AG04450 (cell line): ENCODE data around the gene ETV7. TPM values are rescaled to one million over a fixed set of nuclear protein-coding genes. Genes with fewer than 3 reads are reported as not detected.
"Not testable (repeated sequence)": the region's sequence is repeated elsewhere in the genome, so short reads cannot be mapped to it uniquely, and the experiment has no call there.

Experiments
- CTCF ChIA-PET: fragments of 300-600, 350-600 bp; formaldehyde crosslinking; extraction: SDS; loops from one replicate; lab custom pipeline; 2022; ENCODE audit warnings: antibody characterized with exemption, inconsistent platforms; lab: Charles Lee
- POLR2A ChIA-PET: fragments of 350-600 bp; formaldehyde crosslinking; extraction: SDS; loops from one replicate; lab custom pipeline; 2021; ENCODE audit warnings: antibody characterized with exemption, inconsistent platforms; lab: Yijun Ruan, JAX
- DNase-seq: peaks from one replicate; pipeline ENCODE4 v3.0.0-alpha.2; 2011; ENCODE audit warnings: low read depth, low spot score
- H3K27ac ChIP-seq: one replicate; pipeline ENCODE4 v1.5.1; 2012; ENCODE audit warnings: low read depth, low read length, control low read depth
- H3K27me3 ChIP-seq: one replicate; pipeline ENCODE4 v1.6.0; 2012; ENCODE audit warnings: low read length; ENCODE audit not compliant: control insufficient read depth, insufficient read depth
- H3K4me3 ChIP-seq: 2 replicates; pipeline ENCODE4 v1.5.1; 2011; ENCODE audit warnings: mild to moderate bottlenecking, low read depth, low read length, control low read depth
- H3K9me3 ChIP-seq: 2 replicates; pipeline ENCODE4 v1.5.1; 2012; ENCODE audit warnings: low read length; ENCODE audit not compliant: control insufficient read depth, insufficient read depth
- polyA plus RNA-seq: library from polyadenylated mRNA; depleted of rRNA; stranded (reverse); fragments of >200 nt; gene quantifications from 2 replicates; pipeline ENCODE4 v1.2.3, GENCODE V29; 2011
- TF ChIP-seq, protein P1 (sequence below): IDR thresholded peaks from 2 replicates; pipeline ENCODE4 v1.5.1; 2011; ENCODE audit warnings: low read depth, low read length, control low read depth, inconsistent platforms

Gene ETV7
- polyA plus RNA-seq, 1 experiment: 0.41 TPM

DNA sequence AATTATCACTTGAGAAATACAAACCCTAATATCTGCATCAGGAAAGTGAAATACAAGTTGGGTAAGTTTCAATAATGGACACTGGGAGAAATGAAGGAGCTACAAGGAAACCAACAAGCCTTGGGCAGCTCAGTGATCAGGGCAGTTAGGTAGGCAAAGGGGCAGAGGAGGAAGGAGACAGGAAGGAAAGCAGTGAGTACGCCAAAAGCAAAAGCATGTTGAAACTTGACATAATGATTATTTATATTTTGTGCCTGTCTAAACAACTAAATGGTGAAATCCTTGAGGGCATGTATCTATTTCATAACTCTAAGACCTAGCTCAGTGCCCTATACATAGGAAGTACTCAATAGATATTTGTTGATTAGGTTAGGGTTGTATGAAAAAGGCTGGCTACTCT is 31.8 kb upstream of the ETV7 start:
- TF ChIP-seq, protein P1, sequence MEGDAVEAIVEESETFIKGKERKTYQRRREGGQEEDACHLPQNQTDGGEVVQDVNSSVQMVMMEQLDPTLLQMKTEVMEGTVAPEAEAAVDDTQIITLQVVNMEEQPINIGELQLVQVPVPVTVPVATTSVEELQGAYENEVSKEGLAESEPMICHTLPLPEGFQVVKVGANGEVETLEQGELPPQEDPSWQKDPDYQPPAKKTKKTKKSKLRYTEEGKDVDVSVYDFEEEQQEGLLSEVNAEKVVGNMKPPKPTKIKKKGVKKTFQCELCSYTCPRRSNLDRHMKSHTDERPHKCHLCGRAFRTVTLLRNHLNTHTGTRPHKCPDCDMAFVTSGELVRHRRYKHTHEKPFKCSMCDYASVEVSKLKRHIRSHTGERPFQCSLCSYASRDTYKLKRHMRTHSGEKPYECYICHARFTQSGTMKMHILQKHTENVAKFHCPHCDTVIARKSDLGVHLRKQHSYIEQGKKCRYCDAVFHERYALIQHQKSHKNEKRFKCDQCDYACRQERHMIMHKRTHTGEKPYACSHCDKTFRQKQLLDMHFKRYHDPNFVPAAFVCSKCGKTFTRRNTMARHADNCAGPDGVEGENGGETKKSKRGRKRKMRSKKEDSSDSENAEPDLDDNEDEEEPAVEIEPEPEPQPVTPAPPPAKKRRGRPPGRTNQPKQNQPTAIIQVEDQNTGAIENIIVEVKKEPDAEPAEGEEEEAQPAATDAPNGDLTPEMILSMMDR: no peak

DNA sequence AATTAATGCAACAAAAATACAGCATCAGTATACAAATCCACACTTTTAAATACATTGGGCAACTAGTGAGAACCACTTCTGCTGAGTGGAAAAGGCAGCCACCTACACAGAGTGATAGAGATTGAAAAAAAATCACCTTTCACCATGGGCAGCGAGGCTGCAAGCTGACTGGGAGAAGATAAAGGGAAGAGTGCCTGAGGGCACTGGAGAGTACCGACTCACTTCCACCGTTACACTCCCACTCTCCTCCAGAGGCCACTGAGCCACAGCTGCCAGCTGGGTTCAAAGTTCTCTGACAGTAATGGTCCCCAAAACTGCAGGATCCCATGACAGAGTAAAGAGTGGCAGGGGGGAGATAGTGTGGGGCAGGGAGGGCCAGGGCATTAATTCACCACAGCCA is 31.1 kb upstream of the ETV7 start:
- Histone ChIP-seq H3K9me3 (peaks cover 2% of the 10 kb centered on the region; the same call in 1 of the 2 replicates), H3K4me3 (no peak overlapping the region), H3K27ac (no peak overlapping the region), H3K27me3 (no peaks in the 10 kb centered on the region)
- DNase-seq: no peak
- ChIA-PET POLR2A (no interaction called here), CTCF (interaction anchor here (1.1 to 1.4 kb wide), 4 partner anchors 197 to 341 kb away, joined by 4 to 7 read pairs (median 4); no protein-coding TSS in a partner anchor)
- TF ChIP-seq, protein P1: no peak

More for the DNA sequence above, 31.8 kb upstream of the ETV7 start:
- ChIA-PET CTCF (interaction anchor here (0.7 to 1.3 kb wide), 4 partner anchors 32 to 340 kb away, joined by 3 to 4 read pairs (median 4); no protein-coding TSS in a partner anchor), POLR2A (no interaction called here)
- no peaks in the 10 kb centered on the region for H3K9me3 ChIP-seq
- H3K27ac ChIP-seq: no peak overlapping the region
- no peaks in the 10 kb centered on the region for H3K27me3 ChIP-seq
- DNase-seq: no peak
- H3K4me3 ChIP-seq: no peak overlapping the region

DNA sequence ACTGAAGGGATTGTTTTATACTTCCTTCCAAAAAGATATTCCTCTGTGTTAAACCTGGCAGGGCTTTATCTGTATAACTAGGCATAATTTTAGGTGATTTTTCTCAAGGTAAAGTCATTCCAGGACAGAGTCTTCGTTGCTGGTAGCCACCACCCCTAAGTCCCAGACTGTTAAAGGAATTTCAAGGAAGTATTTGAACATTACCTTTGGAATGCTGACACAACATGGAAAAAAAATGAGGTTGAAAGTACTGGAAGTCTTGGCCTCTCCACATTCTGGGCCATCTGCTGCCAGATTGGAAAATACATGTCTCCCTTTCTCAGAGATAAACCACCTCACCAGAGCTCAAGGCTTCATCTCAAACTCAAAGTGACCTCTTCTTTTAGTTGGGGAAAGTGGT is 27.0 kb upstream of the ETV7 start:
- no peak for DNase-seq
- peaks cover 3% of the 10 kb centered on the region for H3K27me3 ChIP-seq
- no peak overlapping the region for H3K27ac ChIP-seq
- H3K4me3 ChIP-seq: no peak overlapping the region
- peaks cover 3% of the 10 kb centered on the region; the same call in 1 of the 2 replicates for H3K9me3 ChIP-seq
- ChIA-PET CTCF (no interaction called here), POLR2A (no interaction called here)
- TF ChIP-seq, protein P1: no peak

DNA sequence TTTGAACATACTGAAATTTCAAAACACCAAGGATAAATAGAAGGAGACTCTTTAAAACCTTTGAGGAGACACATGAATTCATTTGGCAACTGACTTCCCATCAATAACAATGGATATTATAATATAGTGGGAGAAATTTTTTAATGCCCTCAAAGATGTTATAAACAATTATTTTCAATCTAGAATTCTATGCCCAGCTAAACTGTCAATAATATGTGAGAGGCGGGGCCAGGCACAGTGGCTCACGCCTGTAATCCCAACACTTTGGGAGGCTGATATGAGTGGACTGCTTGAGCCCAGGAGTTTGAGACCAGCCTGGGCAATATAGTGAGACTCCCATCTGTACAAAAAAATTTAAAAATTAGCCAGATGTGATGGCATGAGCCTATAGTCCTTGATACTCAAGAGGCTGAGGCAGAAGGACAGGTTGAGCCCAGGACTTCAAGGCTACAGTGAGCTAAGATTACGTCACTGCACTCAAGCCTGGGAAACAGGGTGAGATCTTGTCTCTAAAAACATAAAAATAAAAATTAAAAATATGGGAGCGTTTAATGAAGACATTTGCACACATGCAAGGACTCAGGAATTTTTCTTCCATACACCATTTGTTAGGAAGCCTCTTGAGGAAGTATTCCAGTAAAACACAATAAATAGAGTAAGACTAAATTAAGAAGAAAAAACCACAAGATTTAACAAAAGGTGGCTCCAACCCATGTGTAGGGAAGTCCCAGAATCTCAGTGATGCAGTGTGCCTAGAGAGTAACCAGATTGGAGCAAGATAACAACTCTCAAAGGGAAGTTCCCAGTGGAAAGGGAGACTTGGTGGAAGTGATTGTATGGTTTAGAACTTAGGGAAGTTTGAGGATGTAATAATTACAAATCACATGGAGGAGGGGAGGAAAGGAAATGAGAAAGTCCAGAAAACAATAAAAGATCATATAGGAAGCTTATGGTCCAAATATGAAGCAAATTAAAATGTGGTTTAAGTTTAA is 26.3 kb upstream of the ETV7 start:
- POLR2A ChIA-PET: no interaction called here
- Histone ChIP-seq H3K9me3 (peaks cover 3% of the 10 kb centered on the region; the same call in 1 of the 2 replicates), H3K27ac (no peak overlapping the region), H3K4me3 (no peak overlapping the region), H3K27me3 (peaks cover 8% of the 10 kb centered on the region)
- no peak for DNase-seq
- TF ChIP-seq, protein P1: no peak
- CTCF ChIA-PET: no interaction called here

DNA sequence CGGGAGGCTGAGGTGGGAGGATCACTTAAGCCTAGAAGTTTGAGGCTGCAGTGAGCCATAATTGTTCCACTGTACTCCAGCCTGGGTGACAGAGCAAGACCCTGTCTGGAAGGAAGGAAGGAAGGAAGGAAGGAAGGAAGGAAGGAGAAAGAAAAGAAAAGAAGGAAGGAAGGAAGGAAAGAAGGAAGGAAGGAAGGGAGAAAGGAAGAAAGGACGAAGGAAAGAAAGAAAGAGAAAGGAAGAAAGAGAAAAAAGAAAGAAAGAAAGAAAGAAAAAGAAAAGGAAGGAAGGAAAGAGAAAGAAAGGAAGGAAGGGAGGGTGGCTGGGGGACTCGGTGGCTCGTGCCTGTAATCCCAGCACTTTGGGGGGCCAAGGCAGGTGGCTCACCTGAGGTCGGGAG is 22.2 kb upstream of the ETV7 start:
- POLR2A ChIA-PET, H3K27ac ChIP-seq, H3K4me3 ChIP-seq, CTCF ChIA-PET, H3K9me3 ChIP-seq, H3K27me3 ChIP-seq, DNase-seq: not testable (repeated sequence)
